Endodermal cell (in vitro differentiated cells): ENCODE measurements around the gene TMCC2. TPM values are rescaled to one million over a fixed set of nuclear protein-coding genes. Genes with fewer than 3 reads are reported as not detected.
A peak's percentile ranks its signal among the peaks of the same experiment; 100 is the strongest.

ENCODE experiments used
- DNase-seq: peaks from one replicate; pipeline ENCODE4 v3.0.0-alpha.2; 2017
- H3K27ac ChIP-seq: 2 replicates; pipeline ENCODE4 v1.5.1; 2013; ENCODE audit warnings: mild to moderate bottlenecking, low read depth, low read length, moderate library complexity
- H3K27me3 ChIP-seq: 2 replicates; pipeline ENCODE4 v1.6.1; 2013; ENCODE audit warnings: mild to moderate bottlenecking, low read length, moderate library complexity; ENCODE audit not compliant: insufficient read depth, control insufficient read depth, poor library complexity, severe bottlenecking
- H3K36me3 ChIP-seq: 2 replicates; pipeline ENCODE4 v1.7.0; 2013; ENCODE audit warnings: mild to moderate bottlenecking, low read length, moderate library complexity; ENCODE audit not compliant: control insufficient read depth, insufficient read depth
- H3K4me1 ChIP-seq: one replicate; pipeline ENCODE4 v1.7.0; 2013; ENCODE audit warnings: low read length; ENCODE audit not compliant: control insufficient read depth, insufficient read depth
- H3K4me3 ChIP-seq: 2 replicates; pipeline ENCODE4 v1.5.1; 2013; ENCODE audit warnings: mild to moderate bottlenecking, low read length, moderate library complexity
- H3K9ac ChIP-seq: 2 replicates; pipeline ENCODE4 v1.6.1; 2013; ENCODE audit warnings: mild to moderate bottlenecking, low read length, moderate library complexity; ENCODE audit not compliant: poor library complexity, severe bottlenecking; ENCODE audit errors: extremely low read depth
- H3K9me3 ChIP-seq: 2 replicates; pipeline ENCODE4 v1.6.1; 2013; ENCODE audit warnings: mild to moderate bottlenecking, low read length, moderate library complexity; ENCODE audit not compliant: control insufficient read depth
- H3K27ac Mint-ChIP-seq: 2 replicates; pipeline ENCODE4 v1.8.0; 2020; ENCODE audit warnings: mixed read lengths
- H3K27me3 Mint-ChIP-seq: 2 replicates; pipeline ENCODE4 v1.8.0; 2021; ENCODE audit warnings: mild to moderate bottlenecking, mixed read lengths; ENCODE audit not compliant: insufficient read depth
- H3K36me3 Mint-ChIP-seq: 2 replicates; pipeline ENCODE4 v1.8.0; 2020; ENCODE audit warnings: low read depth, mixed read lengths
- H3K4me1 Mint-ChIP-seq: 2 replicates; pipeline ENCODE4 v1.8.0; 2020; ENCODE audit warnings: mixed read lengths
- H3K4me3 Mint-ChIP-seq: 2 replicates; pipeline ENCODE4 v1.8.0; 2020; ENCODE audit warnings: mild to moderate bottlenecking, moderate library complexity, mixed read lengths
- H3K9me3 Mint-ChIP-seq: 2 replicates; pipeline ENCODE4 v1.8.0; 2020; ENCODE audit warnings: mild to moderate bottlenecking, mixed read lengths
- WGBS, 2 experiments: methylation state at CpG; one replicate each; pipeline versions ENCODE4 v1.1.5 to v1.1.7; 2013; ENCODE audit warnings: missing lambda C conversion rate in 2 of 2, mixed read lengths in 1 of 2; ENCODE audit not compliant: insufficient coverage in 1 of 2, insufficient read length in 1 of 2; 5-methylcytosine and 5-hydroxymethylcytosine counted together
- total RNA-seq, 2 donors: library from RNA; stranded (reverse); fragmentation: NEBNext Ultra II Directional in 1 of 2; extraction: Animal tissue kit (Norgen Biotek cat#: 25700) in 1 of 2; gene quantifications; 2 replicates in 1 of 2; 3 replicates in 1 of 2; pipeline ENCODE4 v1.2.1, GENCODE V29; 2021
- TF ChIP-seq, protein P1 (sequence below): fragments of 200-600 bp; sonication (generic); conservative IDR thresholded peaks from 2 replicates; pipeline ENCODE4 v1.5.0; 2021; ENCODE audit warnings: antibody characterized with exemption, mild to moderate bottlenecking

The TMCC2 gene
- total RNA-seq, 2 donors from 2014 or later, result 5.2 to 5.8 TPM

DNA sequence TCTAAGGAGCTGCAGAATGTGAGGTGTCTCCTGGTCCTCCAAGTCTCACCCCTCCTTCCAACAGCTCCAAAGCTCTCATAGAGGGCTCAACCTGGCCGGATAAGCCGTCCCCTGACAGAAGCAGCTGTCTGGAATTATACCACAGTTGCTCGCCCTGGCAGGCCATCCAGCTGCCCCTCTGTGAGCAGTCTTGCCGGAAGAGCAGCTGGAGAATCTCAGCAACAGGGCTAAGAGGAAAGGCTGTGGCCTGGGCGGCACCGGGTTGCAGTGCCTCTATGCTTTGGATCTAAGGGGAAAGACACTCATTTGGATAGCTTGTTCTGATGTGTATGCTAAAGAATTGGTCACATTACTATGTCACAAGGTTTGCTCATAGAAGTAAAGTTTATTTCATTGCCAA is 12.4 kb downstream of the TMCC2 start:
- peaks cover 5% of the 10 kb centered on the region for H3K4me1 Mint-ChIP-seq
- H3K9me3 ChIP-seq, result no peaks in the 10 kb centered on the region
- H3K27ac ChIP-seq, result no peak overlapping the region
- TF ChIP-seq, protein P1, sequence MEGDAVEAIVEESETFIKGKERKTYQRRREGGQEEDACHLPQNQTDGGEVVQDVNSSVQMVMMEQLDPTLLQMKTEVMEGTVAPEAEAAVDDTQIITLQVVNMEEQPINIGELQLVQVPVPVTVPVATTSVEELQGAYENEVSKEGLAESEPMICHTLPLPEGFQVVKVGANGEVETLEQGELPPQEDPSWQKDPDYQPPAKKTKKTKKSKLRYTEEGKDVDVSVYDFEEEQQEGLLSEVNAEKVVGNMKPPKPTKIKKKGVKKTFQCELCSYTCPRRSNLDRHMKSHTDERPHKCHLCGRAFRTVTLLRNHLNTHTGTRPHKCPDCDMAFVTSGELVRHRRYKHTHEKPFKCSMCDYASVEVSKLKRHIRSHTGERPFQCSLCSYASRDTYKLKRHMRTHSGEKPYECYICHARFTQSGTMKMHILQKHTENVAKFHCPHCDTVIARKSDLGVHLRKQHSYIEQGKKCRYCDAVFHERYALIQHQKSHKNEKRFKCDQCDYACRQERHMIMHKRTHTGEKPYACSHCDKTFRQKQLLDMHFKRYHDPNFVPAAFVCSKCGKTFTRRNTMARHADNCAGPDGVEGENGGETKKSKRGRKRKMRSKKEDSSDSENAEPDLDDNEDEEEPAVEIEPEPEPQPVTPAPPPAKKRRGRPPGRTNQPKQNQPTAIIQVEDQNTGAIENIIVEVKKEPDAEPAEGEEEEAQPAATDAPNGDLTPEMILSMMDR, result no peak
- DNase-seq, result peak; percentile 16
- no peaks in the 10 kb centered on the region for H3K4me1 ChIP-seq
- no peaks in the 10 kb centered on the region for H3K27me3 Mint-ChIP-seq
- no peak overlapping the region for H3K4me3 Mint-ChIP-seq
- H3K9me3 Mint-ChIP-seq, result no peaks in the 10 kb centered on the region
- H3K36me3 Mint-ChIP-seq, result peaks cover 1% of the 10 kb centered on the region
- H3K9ac ChIP-seq, result no peak overlapping the region
- H3K36me3 ChIP-seq, result no peaks in the 10 kb centered on the region
- no peaks in the 10 kb centered on the region for H3K27me3 ChIP-seq
- H3K27ac Mint-ChIP-seq, result no peak overlapping the region
- no peak overlapping the region for H3K4me3 ChIP-seq
- WGBS, 2 experiments, result 89 to 91% methylated on average over 6 of the region's 6 CpGs

DNA sequence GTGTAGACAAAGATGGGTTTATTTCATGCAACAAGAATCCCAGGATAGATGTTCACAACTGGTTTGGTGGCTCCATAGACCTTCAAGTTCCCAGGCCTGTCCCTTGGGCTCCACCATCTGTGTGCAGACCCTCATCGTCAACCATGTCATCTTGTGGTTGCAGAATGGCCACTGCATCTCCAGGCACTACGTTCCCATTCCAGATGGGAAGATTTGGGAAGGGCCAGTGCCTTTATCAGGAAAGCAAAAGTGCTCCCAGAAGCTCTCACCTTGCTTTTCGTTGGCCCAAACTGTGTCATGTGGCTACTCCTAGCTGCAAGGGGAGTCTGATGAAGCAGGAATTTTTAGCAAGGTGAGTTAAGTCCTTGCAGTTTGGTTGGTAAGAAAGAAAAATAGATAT is 12.8 kb downstream of the TMCC2 start:
- H3K27ac Mint-ChIP-seq, result no peak overlapping the region

DNA sequence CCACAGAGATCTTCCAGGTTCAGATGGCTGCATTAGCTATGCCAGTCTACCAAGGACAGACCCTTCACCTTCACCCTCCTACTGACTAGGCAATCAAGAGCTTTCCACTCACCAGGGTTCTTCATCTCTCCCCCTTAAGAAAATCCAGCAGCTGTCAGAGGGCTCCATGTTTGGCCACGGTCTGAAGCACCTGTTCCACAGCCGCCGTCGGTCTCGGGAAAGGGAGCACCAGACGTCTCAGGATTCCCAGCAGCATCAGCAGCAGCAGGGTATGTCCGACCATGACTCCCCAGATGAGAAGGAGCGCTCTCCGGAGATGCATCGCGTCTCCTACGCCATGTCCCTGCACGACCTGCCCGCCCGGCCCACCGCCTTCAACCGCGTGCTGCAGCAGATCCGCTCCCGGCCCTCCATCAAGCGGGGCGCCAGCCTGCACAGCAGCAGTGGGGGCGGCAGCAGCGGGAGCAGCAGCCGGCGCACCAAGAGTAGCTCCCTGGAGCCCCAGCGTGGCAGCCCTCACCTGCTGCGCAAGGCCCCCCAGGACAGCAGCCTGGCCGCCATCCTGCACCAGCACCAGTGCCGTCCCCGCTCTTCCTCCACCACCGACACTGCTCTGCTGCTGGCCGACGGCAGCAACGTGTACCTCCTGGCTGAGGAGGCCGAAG is 13.8 kb downstream of the TMCC2 start:
- Mint-ChIP-seq H3K27me3 (no peaks in the 10 kb centered on the region), H3K27ac (no peak overlapping the region), H3K36me3 (peaks cover 1% of the 10 kb centered on the region), H3K4me1 (peaks cover 5% of the 10 kb centered on the region), H3K9me3 (no peaks in the 10 kb centered on the region), H3K4me3 (no peak overlapping the region)
- Histone ChIP-seq H3K27ac (no peak overlapping the region), H3K9ac (no peak overlapping the region), H3K36me3 (no peaks in the 10 kb centered on the region), H3K27me3 (no peaks in the 10 kb centered on the region), H3K4me3 (no peak overlapping the region), H3K9me3 (no peaks in the 10 kb centered on the region), H3K4me1 (no peaks in the 10 kb centered on the region)
- 95 to 98% methylated on average over 22 to 36 of the region's 36 CpGs for WGBS, 2 experiments
- TF ChIP-seq, protein P1, result no peak
- DNase-seq, result peak; percentile 34

More for the DNA sequence above, 12.8 kb downstream of the TMCC2 start:
- Mint-ChIP-seq H3K4me3 (no peak overlapping the region), H3K9me3 (no peaks in the 10 kb centered on the region), H3K27me3 (no peaks in the 10 kb centered on the region), H3K36me3 (peaks cover 1% of the 10 kb centered on the region), H3K4me1 (peaks cover 5% of the 10 kb centered on the region)
- Histone ChIP-seq H3K9me3 (no peaks in the 10 kb centered on the region), H3K36me3 (no peaks in the 10 kb centered on the region), H3K4me1 (no peaks in the 10 kb centered on the region), H3K27me3 (no peaks in the 10 kb centered on the region), H3K4me3 (no peak overlapping the region), H3K27ac (no peak overlapping the region), H3K9ac (no peak overlapping the region)
- WGBS, 2 experiments, result 90 to 96% methylated on average over 3 of the region's 3 CpGs
- DNase-seq, result no peak
- TF ChIP-seq, protein P1, result no peak
